Measurements from ENCODE around the gene GPC5. TPM values are rescaled to one million over a fixed set of nuclear protein-coding genes. Genes with fewer than 3 reads are reported as not detected.
A peak's percentile ranks its signal among the peaks of the same experiment; 100 is the strongest.
"Not testable (repeated sequence)": the region's sequence is repeated elsewhere in the genome, so short reads cannot be mapped to it uniquely, and the experiment has no call there.

Gene GPC5
- total RNA-seq, 1 donor from 2014 or later: 0.28 TPM

GRCh38 chr13:92745258-92745657, 1346.8 kb downstream of the GPC5 start:
- Mint-ChIP-seq H3K27me3 (ENCODE audit: low read depth) (no peaks in the 10 kb centered on the region), H3K4me3 (no peak overlapping the region), H3K27ac (ENCODE audit: unreplicated experiment) (no peak overlapping the region), H3K9me3 (no peaks in the 10 kb centered on the region), H3K4me1 (no peaks in the 10 kb centered on the region), H3K36me3 (ENCODE audit: low read depth) (no peaks in the 10 kb centered on the region)
- no peak for TF ChIP-seq CTCF (conservative IDR thresholded peaks at IDR 0.05)
- no peak for DNase-seq (ENCODE audit: low read depth, low spot score)

GRCh38 chr13:92752705-92753104, 1354.3 kb downstream of the GPC5 start:
- H3K27me3 Mint-ChIP-seq (ENCODE audit: low read depth); H3K27ac Mint-ChIP-seq (ENCODE audit: unreplicated experiment); H3K9me3 Mint-ChIP-seq; H3K4me3 Mint-ChIP-seq; H3K4me1 Mint-ChIP-seq; H3K36me3 Mint-ChIP-seq (ENCODE audit: low read depth): not testable (repeated sequence)
- DNase-seq (ENCODE audit: low read depth, low spot score): peak; percentile 2

GRCh38 chr13:92761710-92762109, 1363.3 kb downstream of the GPC5 start:
- no peak for TF ChIP-seq CTCF (conservative IDR thresholded peaks at IDR 0.05)
- H3K9me3 Mint-ChIP-seq: peaks cover 14% of the 10 kb centered on the region
- DNase-seq (ENCODE audit: low read depth, low spot score): no peak
- H3K4me1 Mint-ChIP-seq: no peaks in the 10 kb centered on the region
- no peak overlapping the region for H3K27ac Mint-ChIP-seq (ENCODE audit: unreplicated experiment)
- H3K27me3 Mint-ChIP-seq (ENCODE audit: low read depth): no peaks in the 10 kb centered on the region
- no peak overlapping the region for H3K4me3 Mint-ChIP-seq
- H3K36me3 Mint-ChIP-seq (ENCODE audit: low read depth): peaks cover 15% of the 10 kb centered on the region

- Mint-ChIP-seq H3K9me3 (peaks cover 4% of the 10 kb centered on the region), H3K4me1 (no peaks in the 10 kb centered on the region), H3K27ac (ENCODE audit: unreplicated experiment) (no peak overlapping the region), H3K4me3 (no peak overlapping the region), H3K27me3 (ENCODE audit: low read depth) (no peaks in the 10 kb centered on the region), H3K36me3 (ENCODE audit: low read depth) (peaks cover 3% of the 10 kb centered on the region)
- no peak for TF ChIP-seq CTCF (conservative IDR thresholded peaks at IDR 0.05)
- no peak for DNase-seq (ENCODE audit: low read depth, low spot score)
Measured at GRCh38 chr13:92767468-92767867, 1369.0 kb downstream of the GPC5 start.

GRCh38 chr13:92768602-92769001, 1370.2 kb downstream of the GPC5 start:
- Mint-ChIP-seq H3K4me1 (no peaks in the 10 kb centered on the region), H3K9me3 (peaks cover 1% of the 10 kb centered on the region), H3K36me3 (ENCODE audit: low read depth) (no peaks in the 10 kb centered on the region), H3K4me3 (no peak overlapping the region), H3K27me3 (ENCODE audit: low read depth) (no peaks in the 10 kb centered on the region), H3K27ac (ENCODE audit: unreplicated experiment) (no peak overlapping the region)
- no peak for DNase-seq (ENCODE audit: low read depth, low spot score)
- no peak for TF ChIP-seq CTCF (conservative IDR thresholded peaks at IDR 0.05)

- H3K9me3 Mint-ChIP-seq: peaks cover 3% of the 10 kb centered on the region
- no peak overlapping the region for H3K4me3 Mint-ChIP-seq
- no peaks in the 10 kb centered on the region for H3K4me1 Mint-ChIP-seq
- no peak overlapping the region for H3K27ac Mint-ChIP-seq (ENCODE audit: unreplicated experiment)
- no peaks in the 10 kb centered on the region for H3K36me3 Mint-ChIP-seq (ENCODE audit: low read depth)
- no peak for TF ChIP-seq CTCF (conservative IDR thresholded peaks at IDR 0.05)
- DNase-seq (ENCODE audit: low read depth, low spot score): no peak
- no peaks in the 10 kb centered on the region for H3K27me3 Mint-ChIP-seq (ENCODE audit: low read depth)
Measured at GRCh38 chr13:92769046-92769445, 1370.6 kb downstream of the GPC5 start.
